ENCODE results near the gene CCAR1. TPM values are rescaled to one million over a fixed set of nuclear protein-coding genes. Genes with fewer than 3 reads are reported as not detected.
"Not testable (repeated sequence)": the region's sequence is repeated elsewhere in the genome, so short reads cannot be mapped to it uniquely, and the experiment has no call there.

CCAR1 gene

GRCh38 chr10:68832601-68833000 is 111.6 kb downstream of the CCAR1 start:
- no peaks in the 10 kb centered on the region for H3K27me3 ChIP-seq (ENCODE audit: control insufficient read depth in 3 of 3, insufficient read depth in 3 of 3, low read depth in 1 of 3, low read length in 3 of 3)
- no peak overlapping the region for H3K27ac ChIP-seq (replicated peaks; ENCODE audit: low read length)
- no peak overlapping the region for H3K4ac ChIP-seq (ENCODE audit: low read length)
- no peak overlapping the region for H2BK120ac ChIP-seq (ENCODE audit: low read depth, low read length)
- no peak overlapping the region for H3K23ac ChIP-seq (ENCODE audit: low read depth, low read length, poor library complexity)
- peaks cover 0 to 3% of the 10 kb centered on the region in 2 donors for H3K4me1 ChIP-seq (ENCODE audit: control insufficient read depth in 2 of 2, insufficient read depth in 1 of 2, low read depth in 1 of 2, low read length in 2 of 2)
- no peak overlapping the region for H3K4me3 ChIP-seq (ENCODE audit: low read length in 2 of 2)
- DNase-seq (ENCODE audit: low spot score): no peak
- peaks cover 2% of the 10 kb centered on the region for H3K79me1 ChIP-seq (ENCODE audit: low read depth, low read length)
- H2AFZ ChIP-seq (ENCODE audit: low read length): no peak overlapping the region
- no peak overlapping the region for H4K8ac ChIP-seq (ENCODE audit: low read depth, low read length)
- H2BK12ac ChIP-seq (ENCODE audit: low read length): no peak overlapping the region
- peaks cover 0 to 3% of the 10 kb centered on the region in 2 donors for H3K9me3 ChIP-seq (replicated peaks in 1 of 2; ENCODE audit: control insufficient read depth in 2 of 2, insufficient read depth in 1 of 2, low read depth in 1 of 2, low read length in 2 of 2)
- H3K14ac ChIP-seq (ENCODE audit: low read length): no peak overlapping the region
- H2AK5ac ChIP-seq (ENCODE audit: low read depth, low read length): no peak overlapping the region
- no peak overlapping the region for H3K4me2 ChIP-seq (ENCODE audit: insufficient read depth, low read length, poor library complexity, severe bottlenecking)
- H2BK5ac ChIP-seq (ENCODE audit: low read length): no peak overlapping the region
- no peak overlapping the region for H2BK15ac ChIP-seq (ENCODE audit: low read length)
- no CpG with 5 or more reads among the region's 4 CpGs for WGBS, 2 donors (ENCODE audit: extremely low coverage in 2 of 2, insufficient read length in 2 of 2, insufficient replicate concordance in 1 of 2)
- no peak overlapping the region for H4K91ac ChIP-seq (ENCODE audit: low read depth, low read length, poor library complexity)
- H3K18ac ChIP-seq (ENCODE audit: low read length): no peak overlapping the region
- no peak overlapping the region for H3K9ac ChIP-seq (ENCODE audit: low read depth, low read length, poor library complexity)
- peaks cover 2 to 9% of the 10 kb centered on the region in 2 donors for H3K36me3 ChIP-seq (replicated peaks in 1 of 2; ENCODE audit: control insufficient read depth in 2 of 2, insufficient read depth in 2 of 2, low read length in 2 of 2)

GRCh38 chr10:68837626-68838322 is 116.7 kb downstream of the CCAR1 start:
- Histone ChIP-seq H2BK120ac (ENCODE audit: low read depth, low read length) (no peak overlapping the region), H2AK5ac (ENCODE audit: low read depth, low read length) (no peak overlapping the region), H3K27me3 (ENCODE audit: control insufficient read depth in 3 of 3, insufficient read depth in 3 of 3, low read depth in 1 of 3, low read length in 3 of 3) (no peaks in the 10 kb centered on the region), H2BK15ac (ENCODE audit: low read length) (no peak overlapping the region), H3K9me3 (replicated peaks in 1 of 2; ENCODE audit: control insufficient read depth in 2 of 2, insufficient read depth in 1 of 2, low read depth in 1 of 2, low read length in 2 of 2) (peaks cover 0 to 3% of the 10 kb centered on the region in 2 donors), H3K27ac (replicated peaks; ENCODE audit: low read length) (no peak overlapping the region), H3K36me3 (replicated peaks in 1 of 2; ENCODE audit: control insufficient read depth in 2 of 2, insufficient read depth in 2 of 2, low read length in 2 of 2) (peaks cover 0 to 9% of the 10 kb centered on the region in 2 donors), H3K4me1 (ENCODE audit: control insufficient read depth in 2 of 2, insufficient read depth in 1 of 2, low read depth in 1 of 2, low read length in 2 of 2) (peaks cover 0 to 2% of the 10 kb centered on the region in 2 donors), H3K79me1 (ENCODE audit: low read depth, low read length) (no peaks in the 10 kb centered on the region), H3K14ac (ENCODE audit: low read length) (no peak overlapping the region), H4K91ac (ENCODE audit: low read depth, low read length, poor library complexity) (no peak overlapping the region), H2BK12ac (ENCODE audit: low read length) (no peak overlapping the region), H3K4me2 (ENCODE audit: insufficient read depth, low read length, poor library complexity, severe bottlenecking) (no peak overlapping the region), H3K23ac (ENCODE audit: low read depth, low read length, poor library complexity) (no peak overlapping the region), H3K4ac (ENCODE audit: low read length) (no peak overlapping the region), H3K18ac (ENCODE audit: low read length) (no peak overlapping the region), H3K9ac (ENCODE audit: low read depth, low read length, poor library complexity) (no peak overlapping the region), H2AFZ (ENCODE audit: low read length) (no peak overlapping the region), H3K4me3 (ENCODE audit: low read length in 2 of 2) (no peak overlapping the region), H4K8ac (ENCODE audit: low read depth, low read length) (no peak overlapping the region), H2BK5ac (ENCODE audit: low read length) (no peak overlapping the region)
- no CpG with 5 or more reads among the region's 8 CpGs for WGBS, 2 donors (ENCODE audit: extremely low coverage in 2 of 2, insufficient read length in 2 of 2, insufficient replicate concordance in 1 of 2)
- no peak for DNase-seq (ENCODE audit: low spot score)

- not testable (repeated sequence) for DNase-seq (ENCODE audit: low spot score); H3K27ac ChIP-seq (replicated peaks; ENCODE audit: low read length); H3K14ac ChIP-seq (ENCODE audit: low read length); H3K4ac ChIP-seq (ENCODE audit: low read length); H3K9ac ChIP-seq (ENCODE audit: low read depth, low read length, poor library complexity); H2BK12ac ChIP-seq (ENCODE audit: low read length); H4K8ac ChIP-seq (ENCODE audit: low read depth, low read length); H3K4me1 ChIP-seq (ENCODE audit: control insufficient read depth in 2 of 2, insufficient read depth in 1 of 2, low read depth in 1 of 2, low read length in 2 of 2); H2AFZ ChIP-seq (ENCODE audit: low read length); H3K27me3 ChIP-seq (ENCODE audit: control insufficient read depth in 3 of 3, insufficient read depth in 3 of 3, low read depth in 1 of 3, low read length in 3 of 3); H3K23ac ChIP-seq (ENCODE audit: low read depth, low read length, poor library complexity); H3K4me2 ChIP-seq (ENCODE audit: insufficient read depth, low read length, poor library complexity, severe bottlenecking); H2BK120ac ChIP-seq (ENCODE audit: low read depth, low read length); H2BK5ac ChIP-seq (ENCODE audit: low read length); H3K79me1 ChIP-seq (ENCODE audit: low read depth, low read length); H4K91ac ChIP-seq (ENCODE audit: low read depth, low read length, poor library complexity); H3K18ac ChIP-seq (ENCODE audit: low read length); H2AK5ac ChIP-seq (ENCODE audit: low read depth, low read length); H3K36me3 ChIP-seq (replicated peaks in 1 of 2; ENCODE audit: control insufficient read depth in 2 of 2, insufficient read depth in 2 of 2, low read length in 2 of 2); H2BK15ac ChIP-seq (ENCODE audit: low read length); H3K4me3 ChIP-seq (ENCODE audit: low read length in 2 of 2); H3K9me3 ChIP-seq (replicated peaks in 1 of 2; ENCODE audit: control insufficient read depth in 2 of 2, insufficient read depth in 1 of 2, low read depth in 1 of 2, low read length in 2 of 2)
- WGBS, 2 donors (ENCODE audit: extremely low coverage in 2 of 2, insufficient read length in 2 of 2, insufficient replicate concordance in 1 of 2): no CpG with 5 or more reads among the region's 9 CpGs
Measured at GRCh38 chr10:68840650-68841049, 119.6 kb downstream of the CCAR1 start.

Small RNAs within 50 kb of the gene (small RNA-seq; reads per million reads assigned to genes)
- gene MIR1254-1 (ENCODE audit: insufficient read depth): not detected
- gene RF00019 (ENCODE audit: insufficient read depth): not detected
